Caco-2 (cell line): ENCODE data around the gene LYPD5. TPM values are rescaled to one million over a fixed set of nuclear protein-coding genes. Genes with fewer than 3 reads are reported as not detected.

Experiments used
- BruUV-seq: library from RNA; stranded (reverse); fragments of 400-500 nt; replicated peaks from 2 replicates; lab custom pipeline; 2021; lab: Mats Ljungman, UMichigan
- CTCF ChIA-PET: fragments of 300-600 bp; sonication (Branson Sonifier 250); formaldehyde crosslinking; loops from one replicate; lab custom pipeline; 2022; ENCODE audit warnings: antibody characterized with exemption; lab: Charles Lee
- POLR2A ChIA-PET: fragments of 300-600 bp; sonication (Branson Sonifier 250); formaldehyde crosslinking; loops from one replicate; lab custom pipeline; 2022; ENCODE audit warnings: antibody characterized with exemption; lab: Charles Lee
- DNase-seq, 2 experiments: peaks; one replicate each; pipeline versions ENCODE4 v3.0.0 to v3.0.0-alpha.2; 2020 to 2022
- H3K27me3 ChIP-seq: replicated peaks from 2 replicates; pipeline ENCODE4 v1.6.0; 2011; ENCODE audit warnings: low read length; ENCODE audit not compliant: control insufficient read depth, insufficient read depth
- H3K36me3 ChIP-seq: 2 replicates; pipeline ENCODE4 v1.5.1; 2011; ENCODE audit warnings: low read length; ENCODE audit not compliant: control insufficient read depth, insufficient read depth
- H3K4me1 ChIP-seq: fragments of 250-450 bp; sonication (Bioruptor Pico); 2 replicates; pipeline ENCODE4 v1.5.1; 2020; ENCODE audit warnings: mild to moderate bottlenecking
- H3K4me3 ChIP-seq: 2 replicates; pipeline ENCODE4 v1.5.1; 2011; ENCODE audit warnings: low read depth, mild to moderate bottlenecking, control low read depth, low read length
- H3K9me3 ChIP-seq: fragments of 250-450 bp; sonication (Bioruptor Pico); 2 replicates; pipeline ENCODE4 v1.5.1; 2020; ENCODE audit warnings: mild to moderate bottlenecking, moderate library complexity
- H3K27ac Mint-ChIP-seq: one replicate; pipeline ENCODE4 v1.8.0; 2022; ENCODE audit warnings: mixed read lengths; ENCODE audit not compliant: unreplicated experiment
- H3K27me3 Mint-ChIP-seq: one replicate; pipeline ENCODE4 v1.8.0; 2022; ENCODE audit warnings: mixed read lengths; ENCODE audit not compliant: insufficient read depth, unreplicated experiment
- H3K36me3 Mint-ChIP-seq: one replicate; pipeline ENCODE4 v1.8.0; 2022; ENCODE audit warnings: mild to moderate bottlenecking, mixed read lengths; ENCODE audit not compliant: insufficient read depth, unreplicated experiment
- H3K4me1 Mint-ChIP-seq: one replicate; pipeline ENCODE4 v1.8.0; 2022; ENCODE audit warnings: low read depth, mixed read lengths; ENCODE audit not compliant: unreplicated experiment
- H3K4me3 Mint-ChIP-seq: one replicate; pipeline ENCODE4 v1.8.0; 2022; ENCODE audit warnings: mild to moderate bottlenecking, moderate library complexity, mixed read lengths; ENCODE audit not compliant: unreplicated experiment
- H3K9me3 Mint-ChIP-seq: one replicate; pipeline ENCODE4 v1.8.0; 2022; ENCODE audit warnings: mixed read lengths; ENCODE audit not compliant: unreplicated experiment
- CTCF ChIP-seq, 2 experiments: fragments of 200-600 bp in 1 of 2; IDR thresholded peaks; 1 replicate in 1 of 2; 2 replicates in 1 of 2; pipeline versions ENCODE4 v1.5.1 to v1.8.0; 2011 to 2022; ENCODE audit warnings: antibody characterized with exemption in 1 of 2, control low read depth in 1 of 2, inconsistent platforms in 1 of 2, low read depth in 1 of 2, low read length in 1 of 2, mild to moderate bottlenecking in 1 of 2, moderate library complexity in 1 of 2; ENCODE audit not compliant: insufficient read depth in 1 of 2, severe bottlenecking in 1 of 2, unreplicated experiment in 1 of 2
- intact Hi-C: fragments of 100-400 bp; cut with micrococcal nuclease; formaldehyde crosslinking; loops from one replicate; pipeline ENCODE4 v1.10.0; 2022; ENCODE audit not compliant: unreplicated experiment
- total RNA-seq: library from RNA; stranded (reverse); gene quantifications from 2 replicates; pipeline ENCODE4 v1.2.3, GENCODE V29; 2022

LYPD5 gene
- total RNA-seq, 1 experiment from 2014 or later, result 0.95 TPM

- CTCF ChIA-PET, result interaction anchor here (0.6 to 1.9 kb wide), 7 partner anchors 10 to 1481 kb away, joined by 3 to 33 read pairs (median 4); partner anchors contain the start of gene SMG9
- intact Hi-C loops, result loop anchor here (10.0 kb wide), 2 partner anchors 120 to 190 kb away; partner anchors contain the start of genes IRGQ and ZNF576
These were observed 17.8 kb downstream of the LYPD5 start for GRCh38 chr19:43784241-43784980.

GRCh38 chr19:43783636-43784035 lies 18.6 kb downstream of the LYPD5 start:
- peaks cover 12% of the 10 kb centered on the region for H3K9me3 Mint-ChIP-seq
- no peaks in the 10 kb centered on the region for H3K36me3 ChIP-seq
- H3K9me3 ChIP-seq, result no peaks in the 10 kb centered on the region
- DNase-seq, result no peak
- peaks cover 23% of the 10 kb centered on the region for H3K4me1 Mint-ChIP-seq
- BruUV-seq, result no TSS peak
- H3K27me3 Mint-ChIP-seq, result no peaks in the 10 kb centered on the region
- CTCF ChIA-PET, result no interaction called here
- H3K4me3 ChIP-seq, result no peak overlapping the region
- H3K4me1 ChIP-seq, result peaks cover 11% of the 10 kb centered on the region
- TF ChIP-seq CTCF (IDR thresholded peaks at IDR 0.05; ENCODE audit: insufficient read depth in 1 of 2, low read depth in 1 of 2, low read length in 1 of 2, severe bottlenecking in 1 of 2, unreplicated experiment in 1 of 2), result no peak
- H3K4me3 Mint-ChIP-seq, result no peak overlapping the region
- intact Hi-C loops, result loop anchor here (10.0 kb wide), 2 partner anchors 119 to 189 kb away; partner anchors contain the start of genes IRGQ and ZNF576
- H3K27me3 ChIP-seq, result no peaks in the 10 kb centered on the region
- no peaks in the 10 kb centered on the region for H3K36me3 Mint-ChIP-seq
- peak overlapping the region; percentile 1 for H3K27ac Mint-ChIP-seq
- POLR2A ChIA-PET, result no interaction called here

More at GRCh38 chr19:43784241-43784980, 17.8 kb downstream of the LYPD5 start:
- H3K4me1 Mint-ChIP-seq, result peaks cover 21% of the 10 kb centered on the region
- Histone ChIP-seq H3K4me3 (no peak overlapping the region), H3K4me1 (peaks cover 10% of the 10 kb centered on the region), H3K36me3 (no peaks in the 10 kb centered on the region), H3K9me3 (no peaks in the 10 kb centered on the region), H3K27me3 (no peaks in the 10 kb centered on the region)
- no TSS peak for BruUV-seq
- no peaks in the 10 kb centered on the region for H3K36me3 Mint-ChIP-seq
- TF ChIP-seq CTCF (IDR thresholded peaks at IDR 0.05; ENCODE audit: insufficient read depth in 1 of 2, low read depth in 1 of 2, low read length in 1 of 2, severe bottlenecking in 1 of 2, unreplicated experiment in 1 of 2), result no peak
- H3K27me3 Mint-ChIP-seq, result no peaks in the 10 kb centered on the region
- H3K4me3 Mint-ChIP-seq, result peak overlapping the region; percentile 28
- peaks cover 18% of the 10 kb centered on the region for H3K9me3 Mint-ChIP-seq
- DNase-seq, result peak; percentile 68 to 82
- peak overlapping the region; percentile 1 for H3K27ac Mint-ChIP-seq
- POLR2A ChIA-PET, result no interaction called here

GRCh38 chr19:43782689-43783231 lies 19.5 kb downstream of the LYPD5 start:
- Histone ChIP-seq H3K36me3 (no peaks in the 10 kb centered on the region), H3K9me3 (no peaks in the 10 kb centered on the region), H3K4me3 (no peak overlapping the region), H3K4me1 (peaks cover 11% of the 10 kb centered on the region), H3K27me3 (no peaks in the 10 kb centered on the region)
- peaks cover 10% of the 10 kb centered on the region for H3K9me3 Mint-ChIP-seq
- H3K27ac Mint-ChIP-seq, result no peak overlapping the region
- no TSS peak for BruUV-seq
- H3K4me1 Mint-ChIP-seq, result peaks cover 28% of the 10 kb centered on the region
- H3K36me3 Mint-ChIP-seq, result no peaks in the 10 kb centered on the region
- H3K4me3 Mint-ChIP-seq, result no peak overlapping the region
- intact Hi-C loops, result loop anchor here (10.0 kb wide), 2 partner anchors 118 to 188 kb away; partner anchors contain the start of genes IRGQ and ZNF576
- TF ChIP-seq CTCF (IDR thresholded peaks at IDR 0.05; ENCODE audit: insufficient read depth in 1 of 2, low read depth in 1 of 2, low read length in 1 of 2, severe bottlenecking in 1 of 2, unreplicated experiment in 1 of 2), result no peak
- POLR2A ChIA-PET, result no interaction called here
- CTCF ChIA-PET, result no interaction called here
- DNase-seq, result no peak
- no peaks in the 10 kb centered on the region for H3K27me3 Mint-ChIP-seq
